IMR-90 (cell line): Measurements from ENCODE around the gene GSK3B. TPM values are rescaled to one million over a fixed set of nuclear protein-coding genes. Genes with fewer than 3 reads are reported as not detected.

Experiments used
- ATAC-seq: fragments of 200-7000 bp; cut with Tn5 transposase; 2 replicates; pipeline ENCODE4 v1.9.1; 2020; ENCODE audit warnings: low read depth, mild to moderate bottlenecking, moderate library complexity
- BruUV-seq: library from RNA; stranded (reverse); fragments of 400-500 nt; replicated peaks from 2 replicates; lab custom pipeline; 2021; lab: Mats Ljungman, UMichigan
- CTCF ChIA-PET: fragments of 300-600 bp; formaldehyde crosslinking; extraction: SDS; loops from one replicate; lab custom pipeline; 2021; ENCODE audit warnings: antibody characterized with exemption; lab: Yijun Ruan, JAX
- POLR2A ChIA-PET: fragments of 300-600 bp; sonication (Branson Sonifier 250); formaldehyde crosslinking; loops from one replicate; lab custom pipeline; 2022; ENCODE audit warnings: antibody characterized with exemption; ENCODE audit not compliant: unreplicated experiment; lab: Charles Lee
- DNase-seq: peaks from one replicate; pipeline ENCODE4 v3.0.0; 2013
- H2AFZ ChIP-seq: replicated peaks from 2 replicates; pipeline ENCODE3; 2013; ENCODE audit warnings: low read length, mild to moderate bottlenecking; ENCODE audit not compliant: poor library complexity
- H2AK5ac ChIP-seq: 2 replicates; pipeline ENCODE4 v1.6.1; 2013; ENCODE audit warnings: low read depth, low read length, inconsistent platforms
- H2AK9ac ChIP-seq: replicated peaks from 2 replicates; pipeline ENCODE3; 2013; ENCODE audit warnings: mild to moderate bottlenecking, low read depth, low read length, moderate library complexity; ENCODE audit not compliant: poor library complexity
- H2BK120ac ChIP-seq: 2 replicates; pipeline ENCODE4 v1.6.1; 2013; ENCODE audit warnings: low read depth, low read length, inconsistent platforms
- H2BK15ac ChIP-seq: 3 replicates; pipeline ENCODE4 v1.6.1; 2013; ENCODE audit warnings: low read depth, low read length, inconsistent platforms
- H2BK20ac ChIP-seq: 2 replicates; pipeline ENCODE4 v1.6.1; 2013; ENCODE audit warnings: low read depth, mild to moderate bottlenecking, inconsistent platforms, low read length, moderate library complexity
- H2BK5ac ChIP-seq: 2 replicates; pipeline ENCODE4 v1.6.1; 2013; ENCODE audit warnings: mild to moderate bottlenecking, low read depth, low read length, inconsistent platforms; ENCODE audit not compliant: poor library complexity, severe bottlenecking
- H3K14ac ChIP-seq: replicated peaks from 2 replicates; pipeline ENCODE4 v1.6.1; 2013; ENCODE audit warnings: low read depth, low read length, inconsistent platforms
- H3K18ac ChIP-seq: 2 replicates; pipeline ENCODE4 v1.6.1; 2013; ENCODE audit warnings: low read depth, low read length, control low read depth
- H3K23ac ChIP-seq: 2 replicates; pipeline ENCODE4 v1.6.1; 2013; ENCODE audit warnings: low read depth, low read length, inconsistent platforms
- H3K27ac ChIP-seq: 2 replicates; pipeline ENCODE4 v1.5.1; 2013; ENCODE audit warnings: mild to moderate bottlenecking, control low read depth, low read length; ENCODE audit not compliant: insufficient read depth
- H3K27me3 ChIP-seq: 2 replicates; pipeline ENCODE4 v1.6.1; 2013; ENCODE audit warnings: low read length; ENCODE audit not compliant: control insufficient read depth, insufficient read depth
- H3K36me3 ChIP-seq: 2 replicates; pipeline ENCODE4 v1.6.1; 2013; ENCODE audit warnings: low read length, mixed read lengths; ENCODE audit not compliant: control insufficient read depth, insufficient read depth
- H3K4ac ChIP-seq: 2 replicates; pipeline ENCODE4 v1.6.1; 2013; ENCODE audit warnings: low read depth, low read length, inconsistent platforms
- H3K4me1 ChIP-seq: 2 replicates; pipeline ENCODE4 v1.6.1; 2013; ENCODE audit warnings: low read length, mixed read lengths; ENCODE audit not compliant: control insufficient read depth, insufficient read depth
- H3K4me2 ChIP-seq: 2 replicates; pipeline ENCODE4 v1.6.1; 2013; ENCODE audit warnings: low read depth, mild to moderate bottlenecking, control low read depth, low read length, moderate library complexity
- H3K4me3 ChIP-seq: 2 replicates; pipeline ENCODE4 v1.5.1; 2013; ENCODE audit warnings: low read depth, mild to moderate bottlenecking, control low read depth, low read length, moderate library complexity; ENCODE audit not compliant: insufficient read depth
- H3K56ac ChIP-seq: 2 replicates; pipeline ENCODE4 v1.6.1; 2013; ENCODE audit warnings: low read length, inconsistent platforms; ENCODE audit not compliant: insufficient read depth; ENCODE audit errors: extremely low read depth
- H3K79me1 ChIP-seq, 2 experiments: 2 replicates each; pipeline ENCODE4 v1.6.1; 2013; ENCODE audit warnings: low read length in 2 of 2, inconsistent platforms in 1 of 2, low read depth in 1 of 2
- H3K9ac ChIP-seq: 2 replicates; pipeline ENCODE4 v1.6.1; 2013; ENCODE audit warnings: low read depth, low read length, control low read depth
- H3K9me1 ChIP-seq: 2 replicates; pipeline ENCODE4 v1.6.1; 2013; ENCODE audit warnings: low read length, inconsistent platforms; ENCODE audit not compliant: insufficient read depth
- H3K9me3 ChIP-seq: 2 replicates; pipeline ENCODE4 v1.6.1; 2013; ENCODE audit warnings: low read length; ENCODE audit not compliant: control insufficient read depth, insufficient read depth
- H4K20me1 ChIP-seq: 2 replicates; pipeline ENCODE4 v1.6.1; 2013; ENCODE audit warnings: low read length, inconsistent platforms; ENCODE audit not compliant: insufficient read depth
- H4K5ac ChIP-seq: 2 replicates; pipeline ENCODE4 v1.6.1; 2013; ENCODE audit warnings: mild to moderate bottlenecking, low read depth, low read length, control low read depth
- H4K8ac ChIP-seq, 2 experiments: 2 replicates each; pipeline ENCODE4 v1.6.1; 2013; ENCODE audit warnings: low read depth in 2 of 2, low read length in 2 of 2, control low read depth in 1 of 2, inconsistent platforms in 1 of 2
- H4K91ac ChIP-seq: 2 replicates; pipeline ENCODE4 v1.6.1; 2013; ENCODE audit warnings: low read depth, low read length, inconsistent platforms; ENCODE audit not compliant: insufficient read depth
- BHLHE40 ChIP-seq: fragments of 150-350 bp; IDR thresholded peaks from 2 replicates; pipeline ENCODE4 v1.6.1; 2016; ENCODE audit warnings: mild to moderate bottlenecking, low read depth, low read length
- CEBPB ChIP-seq: IDR thresholded peaks from 2 replicates; pipeline ENCODE4 v1.6.1; 2012; ENCODE audit warnings: low read depth, low read length, improper control_type of control experiment
- CHD1 ChIP-seq: IDR thresholded peaks from 2 replicates; pipeline ENCODE4 v1.6.1; 2012; ENCODE audit warnings: low read depth, low read length, improper control_type of control experiment
- FOS ChIP-seq: fragments of 150-350 bp; IDR thresholded peaks from 2 replicates; pipeline ENCODE4 v1.6.1; 2016; ENCODE audit warnings: low read depth, low read length
- MAFK ChIP-seq: IDR thresholded peaks from 2 replicates; pipeline ENCODE4 v1.6.1; 2012; ENCODE audit warnings: low read depth, low read length, improper control_type of control experiment
- MAZ ChIP-seq: IDR thresholded peaks from 2 replicates; pipeline ENCODE4 v1.6.1; 2012; ENCODE audit warnings: low read depth, mild to moderate bottlenecking, low read length, improper control_type of control experiment, moderate library complexity, borderline replicate concordance
- MXI1 ChIP-seq: IDR thresholded peaks from 2 replicates; pipeline ENCODE4 v1.6.1; 2012; ENCODE audit warnings: low read depth, mild to moderate bottlenecking, low read length, moderate library complexity, borderline replicate concordance
- NFE2L2 ChIP-seq: fragments of 150-350 bp; IDR thresholded peaks from 2 replicates; pipeline ENCODE4 v1.6.1; 2016; ENCODE audit warnings: low read depth, mild to moderate bottlenecking, low read length
- RFX5 ChIP-seq: IDR thresholded peaks from 2 replicates; pipeline ENCODE4 v1.8.0; 2012; ENCODE audit warnings: low read depth, mild to moderate bottlenecking, low read length, moderate library complexity
- SMC3 ChIP-seq: fragments of 150-350 bp; IDR thresholded peaks from 2 replicates; pipeline ENCODE4 v1.6.1; 2016; ENCODE audit warnings: low read depth, mild to moderate bottlenecking, antibody characterized with exemption, low read length, moderate library complexity
- WGBS, 2 experiments: methylation state at CpG; one replicate each; pipeline versions ENCODE4 v1.1.5 to v1.1.7; 2013; ENCODE audit warnings: missing lambda C conversion rate in 2 of 2; ENCODE audit not compliant: insufficient read length in 1 of 2; ENCODE audit errors: extremely low coverage in 2 of 2; 5-methylcytosine and 5-hydroxymethylcytosine counted together
- dilution Hi-C: fragments of 300-500 bp; cut with HindIII; formaldehyde crosslinking; loops from one replicate; pipeline ENCODE4 v1.14.3; 2018; ENCODE audit warnings: low sequenced_read_pairs; ENCODE audit not compliant: unreplicated experiment
- in situ Hi-C: fragments of 300-500 bp; cut with MboI; formaldehyde crosslinking; loops from 3 replicates; pipeline ENCODE4 v1.14.3; 2019; ENCODE audit warnings: low sequenced_read_pairs, inconsistent platforms, mixed read lengths
- intact Hi-C: fragments of 100-400 bp; cut with micrococcal nuclease; formaldehyde crosslinking; loops from 2 replicates; pipeline ENCODE4 v1.10.0; 2022
- polyA plus RNA-seq, 3 experiments: library from polyadenylated mRNA; depleted of rRNA; stranded (reverse); fragments of >200 nt; gene quantifications; 2 replicates each; pipeline ENCODE4 v1.2.3, GENCODE V29; 2012; ENCODE audit warnings: low replicate concordance in 1 of 3
- total RNA-seq: library from RNA; depleted of rRNA; stranded (reverse); fragments of >200 nt; gene quantifications from 2 replicates; pipeline ENCODE4 v1.2.3, GENCODE V29; 2012
- TF ChIP-seq, protein P1 (sequence below): fragments of 150-350 bp; IDR thresholded peaks from 2 replicates; pipeline ENCODE4 v1.6.1; 2016; ENCODE audit warnings: low read depth, mild to moderate bottlenecking, low read length, moderate library complexity, borderline replicate concordance
- TF ChIP-seq, protein P2 (sequence below): conservative IDR thresholded peaks from 2 replicates; pipeline ENCODE4 v1.5.1; 2012; ENCODE audit warnings: mild to moderate bottlenecking, low read depth, low read length, improper control_type of control experiment

Gene GSK3B
- total and polyA plus RNA-seq, 2 of the 4 experiments (the other 2 are of a cell fraction), result 19.2 to 33.2 TPM

DNA sequence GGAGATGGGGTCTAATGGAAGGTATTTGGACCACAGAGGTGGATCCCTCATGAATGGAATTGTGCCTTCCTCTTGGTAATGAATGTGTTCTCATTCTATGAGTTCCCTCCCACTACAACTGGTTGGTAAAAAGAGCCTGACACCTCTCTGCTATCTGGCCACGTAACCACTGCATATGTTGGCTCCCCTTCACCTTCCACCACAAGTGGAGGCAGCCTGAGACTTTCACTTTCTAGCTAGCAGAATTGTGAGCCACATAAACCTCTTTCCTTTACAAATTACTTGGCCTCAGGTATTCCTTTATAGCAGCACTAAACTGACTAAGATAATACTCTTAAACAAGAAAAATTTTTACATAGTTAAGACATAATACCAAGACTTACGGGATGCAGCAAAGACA lies 157.0 kb downstream of the GSK3B start:
- TF ChIP-seq MAZ (no peak), SMC3 (no peak), NFE2L2 (no peak), MXI1 (no peak), RFX5 (no peak), CEBPB (no peak), MAFK (no peak), CHD1 (no peak), BHLHE40 (no peak), FOS (no peak)
- TF ChIP-seq, protein P1, sequence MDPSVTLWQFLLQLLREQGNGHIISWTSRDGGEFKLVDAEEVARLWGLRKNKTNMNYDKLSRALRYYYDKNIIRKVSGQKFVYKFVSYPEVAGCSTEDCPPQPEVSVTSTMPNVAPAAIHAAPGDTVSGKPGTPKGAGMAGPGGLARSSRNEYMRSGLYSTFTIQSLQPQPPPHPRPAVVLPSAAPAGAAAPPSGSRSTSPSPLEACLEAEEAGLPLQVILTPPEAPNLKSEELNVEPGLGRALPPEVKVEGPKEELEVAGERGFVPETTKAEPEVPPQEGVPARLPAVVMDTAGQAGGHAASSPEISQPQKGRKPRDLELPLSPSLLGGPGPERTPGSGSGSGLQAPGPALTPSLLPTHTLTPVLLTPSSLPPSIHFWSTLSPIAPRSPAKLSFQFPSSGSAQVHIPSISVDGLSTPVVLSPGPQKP, result no peak
- TF ChIP-seq, protein P2, sequence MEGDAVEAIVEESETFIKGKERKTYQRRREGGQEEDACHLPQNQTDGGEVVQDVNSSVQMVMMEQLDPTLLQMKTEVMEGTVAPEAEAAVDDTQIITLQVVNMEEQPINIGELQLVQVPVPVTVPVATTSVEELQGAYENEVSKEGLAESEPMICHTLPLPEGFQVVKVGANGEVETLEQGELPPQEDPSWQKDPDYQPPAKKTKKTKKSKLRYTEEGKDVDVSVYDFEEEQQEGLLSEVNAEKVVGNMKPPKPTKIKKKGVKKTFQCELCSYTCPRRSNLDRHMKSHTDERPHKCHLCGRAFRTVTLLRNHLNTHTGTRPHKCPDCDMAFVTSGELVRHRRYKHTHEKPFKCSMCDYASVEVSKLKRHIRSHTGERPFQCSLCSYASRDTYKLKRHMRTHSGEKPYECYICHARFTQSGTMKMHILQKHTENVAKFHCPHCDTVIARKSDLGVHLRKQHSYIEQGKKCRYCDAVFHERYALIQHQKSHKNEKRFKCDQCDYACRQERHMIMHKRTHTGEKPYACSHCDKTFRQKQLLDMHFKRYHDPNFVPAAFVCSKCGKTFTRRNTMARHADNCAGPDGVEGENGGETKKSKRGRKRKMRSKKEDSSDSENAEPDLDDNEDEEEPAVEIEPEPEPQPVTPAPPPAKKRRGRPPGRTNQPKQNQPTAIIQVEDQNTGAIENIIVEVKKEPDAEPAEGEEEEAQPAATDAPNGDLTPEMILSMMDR, result no peak
- Histone ChIP-seq H2AK9ac (no peak overlapping the region), H3K36me3 (0 out of 2 replicates have a peak, but pooled peaks cover 1% of the 10 kb centered on the region), H3K56ac (no peak overlapping the region), H3K27me3 (no peaks in the 10 kb centered on the region), H4K5ac (no peak overlapping the region), H2BK20ac (no peak overlapping the region), H4K20me1 (peaks cover 40% of the 10 kb centered on the region), H2AFZ (no peak overlapping the region), H2BK5ac (no peak overlapping the region), H4K8ac (no peak overlapping the region), H3K9me3 (no peaks in the 10 kb centered on the region), H2BK15ac (no peak overlapping the region), H2BK120ac (no peak overlapping the region), H4K91ac (no peak overlapping the region), H3K4ac (no peak overlapping the region), H3K9ac (no peak overlapping the region), H3K27ac (no peak overlapping the region), H3K79me1 (peaks cover 17 to 37% of the 10 kb centered on the region in 2 experiments), H3K18ac (no peak overlapping the region), H3K9me1 (peaks cover 4% of the 10 kb centered on the region; the same call in 1 of the 2 replicates), H3K4me2 (no peak overlapping the region), H3K23ac (no peak overlapping the region), H2AK5ac (no peak overlapping the region), H3K4me1 (no peaks in the 10 kb centered on the region), H3K14ac (no peak overlapping the region), H3K4me3 (no peak overlapping the region)
- WGBS, 2 experiments, result 78% methylated on average over 1 of the region's 2 CpGs; no CpG with 5 or more reads in 1 of the 2 experiments
- ChIA-PET POLR2A (no interaction called here), CTCF (no interaction called here)
- peak; percentile 10 for DNase-seq
- BruUV-seq, result no TSS peak
- dilution Hi-C loops, result no loop called here
- in situ Hi-C loops, result no loop called here
- no peak for ATAC-seq
- intact Hi-C loops, result no loop called here
